HFFc6 (cell line): ENCODE measurements around the gene KIAA0753. TPM values are rescaled to one million over a fixed set of nuclear protein-coding genes. Genes with fewer than 3 reads are reported as not detected.

Experiments
- DNase-seq: peaks from one replicate; pipeline ENCODE4 v3.0.0-alpha.2; 2018
- H3K27ac Mint-ChIP-seq: 2 replicates; pipeline ENCODE4 v1.8.0; 2020; ENCODE audit warnings: mild to moderate bottlenecking, mixed read lengths
- H3K27me3 Mint-ChIP-seq: 2 replicates; pipeline ENCODE4 v1.8.0; 2021; ENCODE audit warnings: mild to moderate bottlenecking, moderate library complexity, mixed read lengths; ENCODE audit not compliant: insufficient read depth
- H3K36me3 Mint-ChIP-seq: 2 replicates; pipeline ENCODE4 v1.8.0; 2021; ENCODE audit warnings: low read depth, mixed read lengths
- H3K4me1 Mint-ChIP-seq: 2 replicates; pipeline ENCODE4 v1.8.0; 2020; ENCODE audit warnings: low read depth, mixed read lengths
- H3K4me3 Mint-ChIP-seq: 2 replicates; pipeline ENCODE4 v1.8.0; 2020; ENCODE audit warnings: mild to moderate bottlenecking, moderate library complexity, mixed read lengths
- H3K9me3 Mint-ChIP-seq: 2 replicates; pipeline ENCODE4 v1.8.0; 2020; ENCODE audit warnings: mild to moderate bottlenecking, mixed read lengths
- total RNA-seq, 6 experiments: library from RNA; stranded (reverse); fragmentation: NEBNext Ultra II Directional; extraction: Animal tissue kit (Norgen Biotek cat#: 25700); gene quantifications; 2 replicates in 1 of 6; 3 replicates in 5 of 6; pipeline ENCODE4 v1.2.3, GENCODE V29; 2021
- TF ChIP-seq, protein P1 (sequence below): fragments of 200-600 bp; sonication (generic); IDR thresholded peaks from 2 replicates; pipeline ENCODE4 v1.5.0; 2021; ENCODE audit warnings: antibody characterized with exemption, mild to moderate bottlenecking

The KIAA0753 gene
- total RNA-seq, 6 experiments from 2014 or later = 15.1 to 17.8 (median 16.4) TPM

DNA sequence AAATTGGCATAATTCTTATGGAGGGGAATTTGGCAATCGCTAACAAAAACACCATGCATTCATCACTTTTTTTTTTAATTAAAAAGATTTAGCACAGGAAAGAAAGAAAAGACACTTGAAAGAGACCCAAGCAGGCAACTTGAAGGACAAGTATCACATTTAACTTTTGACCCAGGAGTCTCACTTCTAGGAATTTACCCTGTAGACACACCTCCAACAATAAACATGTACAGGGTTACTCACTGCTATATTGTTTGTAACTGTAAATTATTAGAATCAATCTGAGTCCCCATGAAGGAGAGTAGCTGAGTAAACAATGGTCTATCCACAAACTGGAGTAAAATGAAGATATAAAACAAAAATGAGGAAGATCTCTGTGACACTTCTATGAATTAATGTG, 10.1 kb downstream of the KIAA0753 start:
- Mint-ChIP-seq H3K36me3 (peaks cover 64% of the 10 kb centered on the region), H3K27ac (no peak overlapping the region), H3K9me3 (no peaks in the 10 kb centered on the region), H3K4me3 (no peak overlapping the region), H3K4me1 (peaks cover 24% of the 10 kb centered on the region), H3K27me3 (no peaks in the 10 kb centered on the region; the same call in 1 of the 2 replicates)
- DNase-seq = no peak
- TF ChIP-seq, protein P1, sequence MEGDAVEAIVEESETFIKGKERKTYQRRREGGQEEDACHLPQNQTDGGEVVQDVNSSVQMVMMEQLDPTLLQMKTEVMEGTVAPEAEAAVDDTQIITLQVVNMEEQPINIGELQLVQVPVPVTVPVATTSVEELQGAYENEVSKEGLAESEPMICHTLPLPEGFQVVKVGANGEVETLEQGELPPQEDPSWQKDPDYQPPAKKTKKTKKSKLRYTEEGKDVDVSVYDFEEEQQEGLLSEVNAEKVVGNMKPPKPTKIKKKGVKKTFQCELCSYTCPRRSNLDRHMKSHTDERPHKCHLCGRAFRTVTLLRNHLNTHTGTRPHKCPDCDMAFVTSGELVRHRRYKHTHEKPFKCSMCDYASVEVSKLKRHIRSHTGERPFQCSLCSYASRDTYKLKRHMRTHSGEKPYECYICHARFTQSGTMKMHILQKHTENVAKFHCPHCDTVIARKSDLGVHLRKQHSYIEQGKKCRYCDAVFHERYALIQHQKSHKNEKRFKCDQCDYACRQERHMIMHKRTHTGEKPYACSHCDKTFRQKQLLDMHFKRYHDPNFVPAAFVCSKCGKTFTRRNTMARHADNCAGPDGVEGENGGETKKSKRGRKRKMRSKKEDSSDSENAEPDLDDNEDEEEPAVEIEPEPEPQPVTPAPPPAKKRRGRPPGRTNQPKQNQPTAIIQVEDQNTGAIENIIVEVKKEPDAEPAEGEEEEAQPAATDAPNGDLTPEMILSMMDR = no peak

DNA sequence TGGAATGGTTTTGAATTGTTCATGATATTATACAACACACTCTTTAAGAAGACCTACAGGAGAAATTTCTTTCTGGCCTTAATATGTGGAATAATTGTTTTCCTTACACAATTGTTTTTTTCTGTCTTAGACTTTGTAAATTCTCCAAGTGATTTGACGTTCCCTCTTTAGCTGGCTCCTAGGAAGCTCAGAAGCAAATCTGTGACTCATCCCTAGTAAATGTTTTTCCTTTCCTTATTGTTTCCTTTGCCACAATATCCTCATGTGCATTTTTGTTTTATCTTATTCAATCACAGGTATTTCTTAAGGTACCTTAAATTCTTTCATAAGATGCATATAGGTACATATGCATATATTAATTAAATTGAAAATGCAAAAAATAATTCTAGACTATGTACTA, 13.5 kb downstream of the KIAA0753 start:
- Mint-ChIP-seq H3K27ac (peak overlapping the region; percentile 68), H3K4me3 (peak overlapping the region; percentile 49), H3K36me3 (peaks cover 40% of the 10 kb centered on the region), H3K27me3 (no peaks in the 10 kb centered on the region; the same call in 1 of the 2 replicates), H3K4me1 (peaks cover 42% of the 10 kb centered on the region), H3K9me3 (no peaks in the 10 kb centered on the region)
- TF ChIP-seq, protein P1 = no peak
- DNase-seq = peak; percentile 30

DNA sequence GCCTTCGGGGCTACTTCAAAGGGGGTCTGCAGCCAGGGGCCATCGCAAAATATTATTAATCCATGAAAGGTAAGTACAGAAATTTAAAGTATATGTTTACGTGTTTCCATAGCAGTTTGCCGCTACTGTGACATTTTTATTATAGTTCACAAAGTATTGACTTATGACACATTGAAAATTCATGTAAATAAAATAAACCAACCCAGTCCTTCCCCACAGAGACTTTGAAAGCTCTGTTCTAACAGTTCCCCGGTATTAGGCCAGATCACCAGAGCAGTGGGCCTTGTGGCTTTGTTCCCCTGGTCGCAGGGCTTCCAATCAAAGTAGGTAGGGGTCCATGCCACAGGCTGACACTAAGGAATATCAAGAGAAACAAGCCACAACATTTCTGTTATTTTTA, 13.9 kb downstream of the KIAA0753 start:
- Mint-ChIP-seq H3K36me3 (peaks cover 39% of the 10 kb centered on the region), H3K27ac (peak overlapping the region; percentile 68)
- TF ChIP-seq, protein P1 = no peak

DNA sequence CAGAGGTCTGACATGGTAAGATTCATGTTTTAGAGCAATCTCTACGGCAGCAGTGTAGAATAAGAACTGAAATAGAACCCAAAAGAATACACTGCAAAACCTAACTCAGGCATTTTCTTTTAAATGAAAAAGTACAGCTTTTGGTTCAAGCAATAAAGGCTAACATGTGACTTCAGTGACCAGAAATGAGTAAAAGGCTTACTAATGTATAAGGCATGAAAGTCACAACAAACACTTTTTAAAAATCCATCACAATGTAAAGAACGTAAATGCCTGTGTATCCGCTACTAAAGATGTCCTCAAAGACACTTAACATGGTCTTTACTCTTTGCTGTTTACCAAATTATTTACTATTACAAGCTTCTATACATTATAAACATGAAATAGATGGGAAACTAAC, 16.6 kb downstream of the KIAA0753 start:
- Mint-ChIP-seq H3K4me1 (peaks cover 42% of the 10 kb centered on the region), H3K36me3 (peaks cover 30% of the 10 kb centered on the region), H3K27ac (peak overlapping the region; percentile 71), H3K9me3 (no peaks in the 10 kb centered on the region), H3K4me3 (no peak overlapping the region), H3K27me3 (no peaks in the 10 kb centered on the region; the same call in 1 of the 2 replicates)
- DNase-seq = peak; percentile 38
- TF ChIP-seq, protein P1 = no peak

More for the DNA sequence above, 13.9 kb downstream of the KIAA0753 start:
- no peaks in the 10 kb centered on the region; the same call in 1 of the 2 replicates for H3K27me3 Mint-ChIP-seq
- H3K9me3 Mint-ChIP-seq = no peaks in the 10 kb centered on the region
- DNase-seq = no peak
- H3K4me1 Mint-ChIP-seq = peaks cover 42% of the 10 kb centered on the region
- H3K4me3 Mint-ChIP-seq = peak overlapping the region; percentile 49

DNA sequence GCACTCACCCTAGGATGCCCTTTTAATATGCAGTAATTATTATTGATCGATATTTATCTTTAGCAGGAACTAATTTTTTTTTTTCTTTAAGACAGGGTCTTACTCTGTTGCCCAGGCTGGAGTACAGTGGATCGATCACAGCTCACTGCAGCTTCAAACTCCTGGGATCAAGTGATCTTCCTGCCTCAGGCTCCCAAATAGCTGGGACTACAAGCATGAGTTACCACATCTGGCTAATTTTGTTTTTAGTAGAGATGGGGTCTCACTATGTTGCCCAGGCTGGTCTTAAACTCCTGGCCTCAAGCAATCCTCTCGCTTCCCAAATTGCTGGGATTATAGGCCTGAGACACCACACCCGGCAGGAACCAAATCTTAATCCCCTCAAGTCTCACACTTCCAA, 29.3 kb downstream of the KIAA0753 start:
- Mint-ChIP-seq H3K4me1 (peaks cover 29% of the 10 kb centered on the region), H3K9me3 (no peaks in the 10 kb centered on the region), H3K27me3 (no peaks in the 10 kb centered on the region), H3K4me3 (no peak overlapping the region), H3K27ac (no peak overlapping the region), H3K36me3 (peaks cover 45% of the 10 kb centered on the region)
- TF ChIP-seq, protein P1 = no peak
- no peak for DNase-seq

DNA sequence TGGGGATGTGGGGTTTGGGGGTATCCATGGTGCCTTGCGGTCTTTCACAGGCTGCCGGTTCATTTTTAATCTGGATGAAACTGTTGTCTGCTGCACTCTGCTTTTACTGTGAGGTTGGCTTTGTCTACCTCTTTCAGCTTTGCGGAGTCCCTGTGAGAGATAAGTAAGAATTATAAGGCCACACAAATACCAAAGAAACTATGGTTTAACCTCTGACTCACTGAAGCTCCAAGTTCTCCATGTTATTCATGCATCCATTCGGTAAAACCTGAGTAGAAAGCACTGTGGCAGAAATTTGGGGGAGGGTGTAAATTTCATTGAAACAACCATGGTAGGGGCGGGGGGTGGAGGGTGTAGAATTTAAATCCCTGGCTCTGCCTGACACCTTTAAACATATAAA, 30.5 kb downstream of the KIAA0753 start:
- DNase-seq = no peak
- no peaks in the 10 kb centered on the region for H3K9me3 Mint-ChIP-seq
- peak overlapping the region; percentile 36; the same call in 1 of the 2 replicates for H3K27ac Mint-ChIP-seq
- TF ChIP-seq, protein P1 = no peak
- no peak overlapping the region for H3K4me3 Mint-ChIP-seq
- peaks cover 29% of the 10 kb centered on the region for H3K4me1 Mint-ChIP-seq
- H3K27me3 Mint-ChIP-seq = no peaks in the 10 kb centered on the region
- H3K36me3 Mint-ChIP-seq = peaks cover 55% of the 10 kb centered on the region
